HG03571 (cell line): ENCODE results near the gene TOR1AIP1.
"Not testable (repeated sequence)": the region's sequence is repeated elsewhere in the genome, so short reads cannot be mapped to it uniquely, and the experiment has no call there.

Experiments
- ATAC-seq: cut with Tn5 transposase; IDR thresholded peaks from one replicate; pipeline ENCODE4 v1.9.1; 2021; ENCODE audit not compliant: unreplicated experiment

TOR1AIP1 gene

GRCh38 chr1:179935909-179936496 is 53.9 kb downstream of the TOR1AIP1 start:
- no peak for ATAC-seq

GRCh38 chr1:179937668-179938254 is 55.7 kb downstream of the TOR1AIP1 start:
- no peak for ATAC-seq

DNA sequence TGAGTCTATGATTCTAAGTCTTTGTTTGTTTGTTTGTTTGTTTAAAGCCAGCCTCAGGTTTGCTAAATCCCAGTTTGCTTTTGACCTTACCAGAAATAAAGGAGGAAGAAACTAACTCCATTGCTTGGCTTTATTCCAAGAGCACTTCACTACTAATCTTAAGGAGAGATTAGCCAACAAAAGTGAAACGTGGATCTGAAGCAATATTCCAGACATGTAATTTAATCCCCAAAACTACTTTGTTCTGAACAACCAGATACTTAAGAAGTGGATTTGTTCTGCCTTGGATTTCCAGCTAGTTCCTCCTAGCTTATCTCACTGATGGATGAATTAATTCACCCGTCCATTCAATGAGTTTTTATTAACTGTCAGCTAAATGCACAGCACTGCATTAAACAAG is 56.7 kb downstream of the TOR1AIP1 start:
- ATAC-seq = no peak

DNA sequence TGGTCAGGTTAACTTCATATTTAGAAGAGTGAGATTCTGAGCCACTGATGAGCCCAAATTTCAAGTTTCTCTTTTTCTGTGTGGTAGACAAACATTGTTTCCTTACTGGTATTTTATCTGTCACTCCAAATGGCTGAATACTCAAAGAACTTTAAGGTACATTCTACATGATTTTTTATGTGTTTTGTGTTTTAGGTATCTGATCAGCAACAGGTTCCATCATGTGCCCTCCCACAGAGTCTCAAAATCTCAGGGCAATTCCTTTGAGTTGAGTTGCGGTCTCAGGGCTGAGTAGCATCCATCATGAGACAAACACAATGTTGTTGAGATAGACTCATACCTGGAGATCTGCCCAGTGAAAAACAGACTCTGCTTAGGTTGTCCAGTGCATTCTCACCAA is 57.9 kb downstream of the TOR1AIP1 start:
- ATAC-seq = no peak

DNA sequence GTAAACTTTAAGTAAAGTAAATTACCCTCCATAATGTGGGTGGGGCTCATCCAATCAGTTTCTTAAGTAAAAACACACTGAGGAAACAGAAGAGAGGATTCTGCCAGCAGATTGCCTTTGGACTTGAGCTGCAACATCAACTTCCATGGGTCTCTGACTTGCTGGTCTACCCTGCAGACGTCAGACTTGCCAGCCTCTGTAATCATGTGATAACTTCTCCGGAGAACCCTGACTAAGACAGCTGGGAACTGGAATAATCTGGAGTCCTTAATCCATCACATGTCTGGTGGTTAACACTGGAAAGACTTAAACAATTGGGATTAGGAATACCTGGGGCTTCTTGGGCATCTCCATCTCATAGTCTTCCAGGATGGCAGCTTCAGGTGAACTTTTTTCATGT is 59.4 kb downstream of the TOR1AIP1 start:
- no peak for ATAC-seq

GRCh38 chr1:179950651-179951050 is 68.6 kb downstream of the TOR1AIP1 start:
- no peak for ATAC-seq

GRCh38 chr1:179951383-179952144 is 69.5 kb downstream of the TOR1AIP1 start:
- no peak for ATAC-seq

DNA sequence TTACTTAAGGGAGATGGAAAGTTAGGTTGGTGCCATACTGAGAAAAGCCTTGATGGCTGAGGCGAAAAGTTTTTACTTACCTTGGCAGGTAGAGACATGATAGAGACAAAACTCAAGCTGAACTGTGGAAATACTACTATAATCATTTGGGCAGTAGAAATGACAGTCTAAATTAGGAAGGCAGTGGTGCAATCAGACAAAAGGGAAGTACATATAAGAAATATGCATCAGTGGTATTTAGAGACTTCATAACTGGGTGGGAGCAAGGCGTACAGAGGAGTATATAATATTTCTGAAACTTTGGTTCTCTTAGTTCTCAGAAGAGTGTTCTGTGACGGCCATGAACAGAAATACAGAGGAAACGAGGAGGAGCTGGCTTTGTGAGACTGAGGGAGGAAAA is 70.1 kb downstream of the TOR1AIP1 start:
- ATAC-seq = no peak

GRCh38 chr1:179953974-179954492 is 71.9 kb downstream of the TOR1AIP1 start:
- ATAC-seq = peak; percentile 14

DNA sequence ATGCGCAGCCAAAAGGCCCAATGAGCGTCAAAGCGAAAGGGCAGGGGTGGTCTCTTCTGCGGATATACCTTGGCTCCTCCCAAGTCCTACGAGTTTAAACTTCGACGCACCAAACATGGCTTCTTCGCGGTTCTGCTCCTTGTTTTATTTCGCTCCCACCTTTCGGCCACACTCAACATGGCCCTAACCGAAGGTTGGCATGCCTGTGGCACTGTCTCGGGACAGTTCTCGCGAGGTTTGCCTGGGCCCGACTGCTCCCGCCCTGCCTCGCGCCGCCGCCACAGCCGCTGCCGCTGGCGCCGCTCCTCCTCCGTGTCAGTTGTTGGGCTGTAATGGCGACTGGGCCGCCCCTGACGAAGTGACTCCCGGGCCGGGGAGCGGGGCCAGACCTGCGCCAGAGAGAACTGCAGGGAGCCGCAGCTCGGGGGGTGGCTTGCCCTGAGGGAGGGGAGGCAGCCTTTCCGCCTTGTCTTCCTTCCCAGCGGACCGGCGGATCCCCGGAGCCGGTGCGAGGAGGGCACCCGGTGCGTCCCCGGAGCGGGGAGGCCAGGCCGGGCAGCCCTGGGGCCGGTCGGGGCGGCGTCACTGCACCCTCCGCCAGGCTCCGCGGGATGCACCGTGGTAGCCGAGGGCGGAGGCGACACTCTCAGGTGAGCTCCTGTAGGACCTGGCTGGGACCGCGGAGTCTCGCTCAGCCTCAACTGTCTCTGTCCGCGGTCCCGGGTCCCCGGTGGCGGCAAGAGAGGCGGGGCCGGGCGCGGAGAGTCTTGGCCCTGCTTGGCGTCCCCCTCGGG is 72.6 kb downstream of the TOR1AIP1 start, which contains the start of gene CEP350:
TSS of gene CEP350 (plus strand) at position 318 of the 794 bp plus-strand sequence. CDS start 31,372 bp downstream, outside the sequence.
- ATAC-seq = peak; percentile 93

DNA sequence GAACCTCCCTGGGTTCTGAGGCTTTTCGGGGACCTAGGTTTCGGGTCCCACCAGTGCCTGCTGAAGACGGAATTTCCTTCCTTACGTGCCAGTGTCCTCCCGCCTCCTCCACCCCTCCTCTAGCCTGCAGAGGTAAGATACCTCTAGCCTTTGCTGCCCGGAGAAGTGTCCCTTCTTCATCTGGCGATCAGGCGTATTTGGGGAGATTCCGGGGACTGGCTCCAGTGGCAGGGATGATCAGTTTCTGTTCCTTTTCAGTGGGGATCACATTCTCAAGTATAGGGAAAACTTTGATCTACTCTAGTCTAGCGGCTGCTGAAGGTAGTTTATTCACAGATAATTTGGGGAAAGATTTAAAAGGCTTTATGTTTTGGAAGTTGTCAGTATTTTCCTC is 73.2 kb downstream of the TOR1AIP1 start:
- peak; percentile 1 for ATAC-seq

- no peak for ATAC-seq
Observed at GRCh38 chr1:179955731-179956130, 73.6 kb downstream of the TOR1AIP1 start.

DNA sequence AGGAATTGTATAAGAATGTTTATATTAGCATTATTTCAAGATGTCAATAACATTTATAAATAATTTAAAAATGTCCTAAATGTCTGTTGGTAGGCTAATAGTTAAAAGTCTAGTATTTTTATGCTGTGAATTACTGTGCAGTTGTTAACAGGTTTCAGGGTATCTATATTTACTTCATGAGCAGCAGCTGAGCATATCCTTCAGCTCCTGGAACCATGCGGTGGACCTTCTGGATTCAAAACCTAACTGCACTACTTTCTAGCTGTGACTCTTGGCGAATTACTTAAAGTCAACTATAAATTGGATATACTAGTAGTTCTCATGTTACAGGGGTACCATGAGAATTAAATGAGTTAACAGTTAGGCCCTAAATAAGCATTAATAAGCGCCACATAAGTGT is 76.3 kb downstream of the TOR1AIP1 start:
- no peak for ATAC-seq

- ATAC-seq = not testable (repeated sequence)
Observed at GRCh38 chr1:179962168-179962567, 80.1 kb downstream of the TOR1AIP1 start.

DNA sequence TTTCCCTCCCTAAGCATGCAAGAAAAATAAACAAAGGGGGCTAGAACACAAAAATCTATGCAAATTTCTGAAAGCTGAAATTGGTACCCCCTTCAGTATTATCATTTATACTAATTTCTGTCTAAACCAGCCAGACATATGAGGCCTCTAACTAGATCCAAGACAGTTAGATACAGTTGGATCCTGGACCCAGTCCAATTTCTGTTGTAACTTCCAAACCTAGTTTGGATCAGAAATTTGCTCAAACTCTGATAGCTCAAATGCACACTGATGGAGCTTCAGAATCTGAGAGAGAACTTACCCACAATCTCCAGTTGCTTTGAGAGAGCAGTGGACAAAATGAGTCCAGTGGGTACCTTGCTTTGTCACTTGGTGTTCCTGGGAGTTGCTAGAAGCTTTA is 84.5 kb downstream of the TOR1AIP1 start:
- ATAC-seq = no peak

- ATAC-seq = no peak
Observed at GRCh38 chr1:179968284-179968993, 86.4 kb downstream of the TOR1AIP1 start.

GRCh38 chr1:179968994-179969919 is 87.2 kb downstream of the TOR1AIP1 start:
- ATAC-seq = no peak
